HG03378 (cell line): ENCODE measurements around the gene ZBTB20.
"Not testable (repeated sequence)": the region's sequence is repeated elsewhere in the genome, so short reads cannot be mapped to it uniquely, and the experiment has no call there.

ENCODE experiments used
- ATAC-seq: cut with Tn5 transposase; IDR thresholded peaks from one replicate; pipeline ENCODE4 v1.9.1; 2021; ENCODE audit warnings: mild to moderate bottlenecking, moderate library complexity; ENCODE audit not compliant: unreplicated experiment

The ZBTB20 gene

GRCh38 chr3:114847564-114847963 is 299.5 kb downstream of the ZBTB20 start:
- ATAC-seq: no peak

- no peak for ATAC-seq
Measured at GRCh38 chr3:114846779-114847178, 300.3 kb downstream of the ZBTB20 start.

GRCh38 chr3:114846252-114846651 is 300.8 kb downstream of the ZBTB20 start:
- no peak for ATAC-seq

GRCh38 chr3:114841515-114841914 is 305.6 kb downstream of the ZBTB20 start:
- ATAC-seq: no peak

GRCh38 chr3:114839476-114839875 is 307.6 kb downstream of the ZBTB20 start:
- no peak for ATAC-seq

- ATAC-seq: no peak
Measured at GRCh38 chr3:114838025-114838424, 309.1 kb downstream of the ZBTB20 start.

GRCh38 chr3:114834175-114834940 is 312.7 kb downstream of the ZBTB20 start:
- no peak for ATAC-seq

GRCh38 chr3:114831861-114832260 is 315.2 kb downstream of the ZBTB20 start:
- ATAC-seq: no peak

GRCh38 chr3:114830652-114831051 is 316.4 kb downstream of the ZBTB20 start:
- ATAC-seq: no peak

GRCh38 chr3:114829783-114830182 is 317.3 kb downstream of the ZBTB20 start:
- ATAC-seq: no peak

- peak; percentile 71 for ATAC-seq
Measured at GRCh38 chr3:114827495-114827894, 319.6 kb downstream of the ZBTB20 start.

- no peak for ATAC-seq
Measured at GRCh38 chr3:114824014-114824413, 323.1 kb downstream of the ZBTB20 start.

GRCh38 chr3:114823061-114823460 is 324.0 kb downstream of the ZBTB20 start:
- no peak for ATAC-seq

- no peak for ATAC-seq
Measured at GRCh38 chr3:114816052-114816451, 331.0 kb downstream of the ZBTB20 start.

- not testable (repeated sequence) for ATAC-seq
Measured at GRCh38 chr3:114812541-114813238, 334.4 kb downstream of the ZBTB20 start.

GRCh38 chr3:114809668-114810413 is 337.2 kb downstream of the ZBTB20 start:
- ATAC-seq: peak; percentile 100

- ATAC-seq: no peak
Measured at GRCh38 chr3:114804099-114804498, 343.0 kb downstream of the ZBTB20 start.

- no peak for ATAC-seq
Measured at GRCh38 chr3:114803042-114803695, 343.9 kb downstream of the ZBTB20 start.

- no peak for ATAC-seq
Measured at GRCh38 chr3:114800272-114801031, 346.6 kb downstream of the ZBTB20 start.

- no peak for ATAC-seq
Measured at GRCh38 chr3:114799816-114800215, 347.3 kb downstream of the ZBTB20 start.
